T-cell (primary cell): ENCODE measurements around the gene PICALM. TPM values are rescaled to one million over a fixed set of nuclear protein-coding genes. Genes with fewer than 3 reads are reported as not detected.
A peak's percentile ranks its signal among the peaks of the same experiment; 100 is the strongest.

Experiments
- ATAC-seq, 4 experiments: fragments of 200-7000 bp in 3 of 4; fragments of 150-1000 bp in 1 of 4; cut with Tn5 transposase; replicated peaks in 1 of 4; 1 replicate in 3 of 4; 2 replicates in 1 of 4; pipeline ENCODE4 v1.10.0; 2021; ENCODE audit warnings: moderate library complexity in 3 of 4, mild to moderate bottlenecking in 2 of 4, moderate number of reproducible peaks in 1 of 4
- CTCF ChIA-PET, 2 donors: fragments of 300-600 bp; sonication (Branson Sonifier 250); formaldehyde crosslinking; loops; one replicate each; lab custom pipeline; 2022; ENCODE audit warnings: antibody characterized with exemption in 2 of 2; lab: Charles Lee
- POLR2A ChIA-PET, 2 donors: fragments of 300-600 bp; sonication (Branson Sonifier 250); formaldehyde crosslinking; loops; one replicate each; lab custom pipeline; 2022; ENCODE audit warnings: antibody characterized with exemption in 2 of 2; lab: Charles Lee
- DNase-seq, 35 experiments: peaks; one replicate each; pipeline versions ENCODE4 v3.0.0 to v3.0.0-alpha.2; 2013 to 2023
- H3K27ac ChIP-seq: one replicate; pipeline ENCODE4 v1.5.1; 2013; ENCODE audit warnings: low read length
- H3K27me3 ChIP-seq, 2 experiments: replicated peaks in 1 of 2; 1 replicate in 1 of 2; 2 replicates in 1 of 2; pipeline versions ENCODE4 v1.6.1 to v1.7.0; 2013; ENCODE audit warnings: low read length in 1 of 2, mixed read lengths in 1 of 2; ENCODE audit not compliant: control insufficient read depth in 2 of 2, insufficient read depth in 2 of 2; ENCODE audit errors: extremely low read depth in 1 of 2
- H3K36me3 ChIP-seq, 2 donors: 1 replicate in 1 of 2; 2 replicates in 1 of 2; pipeline versions ENCODE4 v1.6.1 to v1.7.0; 2013; ENCODE audit warnings: low read length in 1 of 2; ENCODE audit not compliant: control insufficient read depth in 2 of 2, insufficient read depth in 1 of 2; ENCODE audit errors: extremely low read depth in 1 of 2
- H3K4me1 ChIP-seq, 2 experiments: 1 replicate in 1 of 2; 2 replicates in 1 of 2; pipeline versions ENCODE4 v1.6.1 to v1.7.0; 2013; ENCODE audit warnings: low read length in 2 of 2, mixed read lengths in 1 of 2; ENCODE audit not compliant: insufficient read depth in 2 of 2, control insufficient read depth in 1 of 2; ENCODE audit errors: extremely low read depth in 1 of 2
- H3K4me3 ChIP-seq, 2 donors: 1 replicate in 1 of 2; 2 replicates in 1 of 2; pipeline versions ENCODE4 v1.5.1 to v1.7.0; 2013; ENCODE audit warnings: mild to moderate bottlenecking in 2 of 2, low read length in 1 of 2, moderate library complexity in 1 of 2; ENCODE audit not compliant: control insufficient read depth in 1 of 2; ENCODE audit errors: extremely low read depth in 1 of 2
- H3K9me3 ChIP-seq: 2 replicates; pipeline ENCODE4 v1.7.0; 2013
- H3K27ac Mint-ChIP-seq, 2 donors: one replicate each; pipeline ENCODE4 v1.8.0; 2020 to 2021; ENCODE audit warnings: mild to moderate bottlenecking in 2 of 2, mixed read lengths in 2 of 2
- H3K27me3 Mint-ChIP-seq, 2 donors: one replicate each; pipeline ENCODE4 v1.8.0; 2021 to 2022; ENCODE audit warnings: mixed read lengths in 2 of 2
- H3K36me3 Mint-ChIP-seq: one replicate; pipeline ENCODE4 v1.8.0; 2021; ENCODE audit warnings: mixed read lengths
- H3K4me1 Mint-ChIP-seq, 3 donors: one replicate each; pipeline ENCODE4 v1.8.0; 2020 to 2022; ENCODE audit warnings: mixed read lengths in 3 of 3, mild to moderate bottlenecking in 1 of 3
- H3K4me3 Mint-ChIP-seq, 3 donors: one replicate each; pipeline ENCODE4 v1.8.0; 2020 to 2022; ENCODE audit warnings: mild to moderate bottlenecking in 3 of 3, mixed read lengths in 3 of 3, moderate library complexity in 3 of 3
- H3K9me3 Mint-ChIP-seq, 3 donors: one replicate each; pipeline ENCODE4 v1.8.0; 2020 to 2022; ENCODE audit warnings: mixed read lengths in 3 of 3
- WGBS: methylation state at CpG from one replicate; pipeline ENCODE4 v1.1.5; 2013; ENCODE audit warnings: missing lambda C conversion rate; ENCODE audit not compliant: insufficient coverage; 5-methylcytosine and 5-hydroxymethylcytosine counted together
- total RNA-seq, 35 experiments: library from RNA in 6 of 35; stranded (reverse) in 6 of 35; fragments of 120-200 nt in 1 of 35; gene quantifications; one replicate each; pipeline versions ENCODE4 v1.2.1 to v1.2.4 and lab custom pipeline; 2013 to 2026

The PICALM gene, protein sequence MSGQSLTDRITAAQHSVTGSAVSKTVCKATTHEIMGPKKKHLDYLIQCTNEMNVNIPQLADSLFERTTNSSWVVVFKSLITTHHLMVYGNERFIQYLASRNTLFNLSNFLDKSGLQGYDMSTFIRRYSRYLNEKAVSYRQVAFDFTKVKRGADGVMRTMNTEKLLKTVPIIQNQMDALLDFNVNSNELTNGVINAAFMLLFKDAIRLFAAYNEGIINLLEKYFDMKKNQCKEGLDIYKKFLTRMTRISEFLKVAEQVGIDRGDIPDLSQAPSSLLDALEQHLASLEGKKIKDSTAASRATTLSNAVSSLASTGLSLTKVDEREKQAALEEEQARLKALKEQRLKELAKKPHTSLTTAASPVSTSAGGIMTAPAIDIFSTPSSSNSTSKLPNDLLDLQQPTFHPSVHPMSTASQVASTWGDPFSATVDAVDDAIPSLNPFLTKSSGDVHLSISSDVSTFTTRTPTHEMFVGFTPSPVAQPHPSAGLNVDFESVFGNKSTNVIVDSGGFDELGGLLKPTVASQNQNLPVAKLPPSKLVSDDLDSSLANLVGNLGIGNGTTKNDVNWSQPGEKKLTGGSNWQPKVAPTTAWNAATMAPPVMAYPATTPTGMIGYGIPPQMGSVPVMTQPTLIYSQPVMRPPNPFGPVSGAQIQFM
- 100 to 1,000 TPM in 4 of 5 donors, 10 to 100 TPM in 1; 97.7 to 121 (median 105) TPM for total RNA-seq
- 168 TPM for total RNA-seq (2013)
- total RNA-seq (lab: John Stamatoyannopoulos, UW), result 110 to 233 (median 150) reads per million in 29 experiments

DNA sequence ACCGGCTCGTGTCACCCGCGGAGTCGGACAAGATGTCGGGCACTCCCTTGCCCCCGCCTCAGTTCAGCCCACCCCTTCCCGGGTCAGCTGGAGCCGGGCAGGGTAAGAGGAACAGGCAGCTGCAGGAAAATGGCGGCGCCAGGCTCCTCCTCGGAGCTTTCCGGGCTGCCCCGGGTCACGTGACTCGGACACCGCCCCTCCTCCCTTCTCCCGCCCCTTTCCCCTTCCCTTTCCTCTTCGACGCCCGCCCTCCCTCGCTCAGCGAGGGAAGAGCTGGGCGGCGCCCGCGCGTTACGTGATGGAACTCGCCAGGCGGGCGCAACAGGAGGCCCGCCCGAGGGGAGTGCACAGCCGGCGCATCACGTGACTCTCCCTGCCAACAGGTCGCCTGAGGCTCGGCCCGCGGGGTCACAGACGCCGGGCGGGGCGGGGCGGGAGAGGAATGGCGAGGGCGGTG lies at the start of gene PICALM:
TSS of gene PICALM (minus strand) at position 134 of the 457 bp plus-strand sequence. CDS start 304 bp downstream, outside the sequence.
- ChIA-PET POLR2A (interaction anchor here in 1 of 2 donors (0.6 to 1.5 kb wide), 9 partner anchors 10 to 441 kb away, joined by 3 to 9 read pairs (median 4); partner anchors contain the start of genes TMEM126A and TMEM126B), CTCF (interaction anchor here (0.6 to 5.3 kb wide), 17 partner anchors 11 to 369 kb away, joined by 3 to 75 read pairs (median 5); no protein-coding TSS in a partner anchor)
- DNase-seq (peak; percentile 90 to 99 (median 95)), ATAC-seq (peak; percentile 90 to 93 (median 91))
- Mint-ChIP-seq H3K9me3 (no peaks in the 10 kb centered on the region), H3K4me1 (peaks cover 33 to 50% (median 36%) of the 10 kb centered on the region in 3 donors), H3K36me3 (no peaks in the 10 kb centered on the region), H3K27me3 (peaks cover 0 to 3% of the 10 kb centered on the region in 2 donors), H3K27ac (peak within 1 kb of the TSS; percentile 88 to 96), H3K4me3 (peak within 1 kb of the TSS; percentile 99)
- Histone ChIP-seq H3K36me3 (no peaks in the 10 kb centered on the region), H3K9me3 (no peaks in the 10 kb centered on the region), H3K4me1 (peaks cover 19 to 27% of the 10 kb centered on the region in 2 experiments), H3K4me3 (peak within 1 kb of the TSS; percentile 80 to 85), H3K27ac (peak within 1 kb of the TSS; percentile 90), H3K27me3 (no peaks in the 10 kb centered on the region)
- WGBS, result under 1% methylated on average over 38 of the region's 48 CpGs

- CTCF ChIA-PET, result interaction anchor here in 1 of 2 donors (1.1 kb wide), 1 partner anchor 25 kb away, joined by 3 read pairs; no protein-coding TSS in a partner anchor
Observed at GRCh38 chr11:86118253-86118652, 49.4 kb upstream of the PICALM start.

GRCh38 chr11:86117712-86118063 lies 48.8 kb upstream of the PICALM start:
- Mint-ChIP-seq H3K4me3 (no peak overlapping the region), H3K4me1 (peaks cover 17 to 26% (median 19%) of the 10 kb centered on the region in 3 donors), H3K27ac (no peak overlapping the region), H3K36me3 (no peaks in the 10 kb centered on the region), H3K27me3 (peaks cover 0 to 1% of the 10 kb centered on the region in 2 donors), H3K9me3 (no peaks in the 10 kb centered on the region)
- Histone ChIP-seq H3K9me3 (no peaks in the 10 kb centered on the region), H3K27me3 (no peaks in the 10 kb centered on the region), H3K27ac (no peak overlapping the region), H3K36me3 (no peaks in the 10 kb centered on the region), H3K4me1 (peaks cover 0 to 6% of the 10 kb centered on the region in 2 experiments), H3K4me3 (no peak overlapping the region)
- WGBS, result 100% methylated on average over 1 of the region's 1 CpG
- ChIA-PET POLR2A (no interaction called here), CTCF (interaction anchor here in 1 of 2 donors (1.1 to 1.2 kb wide), 2 partner anchors 24 to 59 kb away, joined by 3 read pairs; no protein-coding TSS in a partner anchor)
- no peak for ATAC-seq
- no peak for DNase-seq

More at GRCh38 chr11:86118253-86118652, 49.4 kb upstream of the PICALM start:
- WGBS, result 86% methylated on average over 1 of the region's 2 CpGs
- DNase-seq (no peak), ATAC-seq (no peak)
- no peak overlapping the region for H3K27ac Mint-ChIP-seq
- no peaks in the 10 kb centered on the region for H3K27me3 ChIP-seq
- POLR2A ChIA-PET, result no interaction called here
- H3K4me3 Mint-ChIP-seq, result no peak overlapping the region
- peaks cover 0 to 6% of the 10 kb centered on the region in 2 experiments for H3K4me1 ChIP-seq
- no peaks in the 10 kb centered on the region for H3K9me3 Mint-ChIP-seq
- no peaks in the 10 kb centered on the region for H3K9me3 ChIP-seq
- no peak overlapping the region for H3K27ac ChIP-seq
- H3K4me1 Mint-ChIP-seq, result peaks cover 17 to 26% (median 19%) of the 10 kb centered on the region in 3 donors
- H3K4me3 ChIP-seq, result no peak overlapping the region
- H3K36me3 Mint-ChIP-seq, result no peaks in the 10 kb centered on the region
- H3K27me3 Mint-ChIP-seq, result peaks cover 0 to 1% of the 10 kb centered on the region in 2 donors
- no peaks in the 10 kb centered on the region for H3K36me3 ChIP-seq

GRCh38 chr11:86117001-86117711 lies 48.3 kb upstream of the PICALM start:
- Histone ChIP-seq H3K27me3 (no peaks in the 10 kb centered on the region), H3K9me3 (no peaks in the 10 kb centered on the region), H3K4me1 (peaks cover 0 to 6% of the 10 kb centered on the region in 2 experiments), H3K27ac (no peak overlapping the region), H3K36me3 (no peaks in the 10 kb centered on the region), H3K4me3 (no peak overlapping the region)
- no peak overlapping the region for H3K4me3 Mint-ChIP-seq
- peaks cover 17 to 26% (median 19%) of the 10 kb centered on the region in 3 donors for H3K4me1 Mint-ChIP-seq
- no peaks in the 10 kb centered on the region for H3K36me3 Mint-ChIP-seq
- POLR2A ChIA-PET, result interaction anchor here in 1 of 2 donors (0.6 kb wide), 1 partner anchor 85 kb away, joined by 3 read pairs; no protein-coding TSS in a partner anchor
- ATAC-seq (no peak), DNase-seq (no peak)
- H3K27ac Mint-ChIP-seq, result peak overlapping the region; percentile 34 to 56
- H3K9me3 Mint-ChIP-seq, result no peaks in the 10 kb centered on the region
- CTCF ChIA-PET, result interaction anchor here in 1 of 2 donors (1.1 to 1.2 kb wide), 3 partner anchors 10 to 76 kb away, joined by 3 to 4 read pairs (median 3); no protein-coding TSS in a partner anchor
- WGBS, result no CpG with 5 or more reads among the region's 5 CpGs
- H3K27me3 Mint-ChIP-seq, result peaks cover 0 to 1% of the 10 kb centered on the region in 2 donors

GRCh38 chr11:86116386-86116726 lies 47.5 kb upstream of the PICALM start:
- H3K27ac Mint-ChIP-seq, result peak overlapping the region; percentile 34 to 56

More at GRCh38 chr11:86116386-86116726, 47.5 kb upstream of the PICALM start:
- ATAC-seq (peak; percentile 65 to 81 (median 72)), DNase-seq (peak in 6 of 35 experiments; percentile 1 to 58 (median 4))
- WGBS, result 33% methylated on average over 3 of the region's 4 CpGs
- ChIA-PET POLR2A (no interaction called here), CTCF (interaction anchor here in 1 of 2 donors (1.0 to 1.2 kb wide), 4 partner anchors 10 to 77 kb away, joined by 3 to 6 read pairs (median 4); no protein-coding TSS in a partner anchor)
- Histone ChIP-seq H3K4me1 (peaks cover 0 to 6% of the 10 kb centered on the region in 2 experiments), H3K4me3 (no peak overlapping the region), H3K27me3 (no peaks in the 10 kb centered on the region), H3K36me3 (no peaks in the 10 kb centered on the region), H3K9me3 (no peaks in the 10 kb centered on the region), H3K27ac (no peak overlapping the region)
- H3K4me1 Mint-ChIP-seq, result peaks cover 17 to 26% (median 19%) of the 10 kb centered on the region in 3 donors
- no peaks in the 10 kb centered on the region for H3K36me3 Mint-ChIP-seq
- H3K9me3 Mint-ChIP-seq, result no peaks in the 10 kb centered on the region
- H3K27me3 Mint-ChIP-seq, result peaks cover 0 to 1% of the 10 kb centered on the region in 2 donors
- peak overlapping the region in 2 of 3 donors; percentile 7 to 28 for H3K4me3 Mint-ChIP-seq
